HEK293 (cell line): ENCODE measurements around the gene C13orf46.

Source experiments
- CTCF ChIA-PET: fragments of 350-600 bp; formaldehyde crosslinking; extraction: SDS; loops from one replicate; lab custom pipeline; 2021; ENCODE audit warnings: antibody characterized with exemption; lab: Yijun Ruan, JAX
- POLR2A ChIA-PET: fragments of 300-600 bp; formaldehyde crosslinking; extraction: SDS; loops from one replicate; lab custom pipeline; 2020; ENCODE audit warnings: antibody characterized with exemption, inconsistent platforms; lab: Yijun Ruan, JAX
- H3K27ac ChIP-seq: fragments of 200-500 bp; sonication (Bioruptor generic); 2 replicates; pipeline ENCODE4 v1.5.1; 2014; ENCODE audit warnings: low read depth, low read length, control low read depth, inconsistent platforms; ENCODE audit errors: extremely low read depth
- H3K36me3 ChIP-seq, 2 experiments: fragments of 200-500 bp in 1 of 2; sonication (Bioruptor generic) in 1 of 2; 1 replicate in 1 of 2; 2 replicates in 1 of 2; pipeline ENCODE4 v1.5.1; 2014 to 2017; ENCODE audit warnings: inconsistent platforms in 2 of 2, low read length in 2 of 2; ENCODE audit not compliant: control insufficient read depth in 2 of 2, insufficient read depth in 1 of 2
- H3K4me1 ChIP-seq: fragments of 200-500 bp; sonication (Bioruptor generic); 2 replicates; pipeline ENCODE4 v1.5.1; 2014; ENCODE audit warnings: mild to moderate bottlenecking, low read length, inconsistent platforms; ENCODE audit not compliant: control insufficient read depth, insufficient read depth
- H3K4me3 ChIP-seq: 2 replicates; pipeline ENCODE4 v1.5.1; 2011; ENCODE audit warnings: low read depth, mild to moderate bottlenecking, control low read depth, low read length, moderate library complexity
- H3K9me3 ChIP-seq: fragments of 200-500 bp; sonication (Bioruptor generic); 2 replicates; pipeline ENCODE4 v1.5.1; 2014; ENCODE audit warnings: low read depth, low read length, inconsistent platforms; ENCODE audit not compliant: control insufficient read depth, insufficient read depth
- GLIS1 ChIP-seq: fragments of 450-650 bp; formaldehyde crosslinking; IDR thresholded peaks from 2 replicates; pipeline ENCODE4 v1.5.1; 2016; ENCODE audit warnings: missing biosample characterization, missing genetic modification characterization
- GLIS2 ChIP-seq: fragments of 450-650 bp; formaldehyde crosslinking; IDR thresholded peaks from 2 replicates; pipeline ENCODE4 v1.5.1; 2016; ENCODE audit warnings: missing biosample characterization, missing genetic modification characterization
- HOXD13 ChIP-seq: sonication (generic); formaldehyde crosslinking; IDR thresholded peaks from 2 replicates; pipeline ENCODE4 v1.8.0; 2022; ENCODE audit warnings: missing genetic modification reagents, borderline replicate concordance
- KLF10 ChIP-seq: fragments of 450-650 bp; IDR thresholded peaks from 2 replicates; pipeline ENCODE4 v1.5.1; 2018; ENCODE audit warnings: missing biosample characterization, mild to moderate bottlenecking, missing genetic modification characterization
- OSR2 ChIP-seq: fragments of 450-650 bp; formaldehyde crosslinking; IDR thresholded peaks from 2 replicates; pipeline ENCODE4 v1.5.1; 2016; ENCODE audit warnings: missing biosample characterization, missing genetic modification characterization
- SP2 ChIP-seq: fragments of 450-650 bp; formaldehyde crosslinking; IDR thresholded peaks from 2 replicates; pipeline ENCODE4 v1.5.1; 2016; ENCODE audit warnings: missing biosample characterization, missing genetic modification characterization
- WT1 ChIP-seq: fragments of 450-650 bp; formaldehyde crosslinking; IDR thresholded peaks from 2 replicates; pipeline ENCODE4 v1.5.1; 2016; ENCODE audit warnings: missing biosample characterization, missing genetic modification characterization
- ZFP41 ChIP-seq: fragments of 450-650 bp; formaldehyde crosslinking; IDR thresholded peaks from 2 replicates; pipeline ENCODE4 v1.5.1; 2016; ENCODE audit warnings: missing biosample characterization, missing genetic modification characterization, borderline replicate concordance
- ZNF114 ChIP-seq: fragments of 450-650 bp; formaldehyde crosslinking; IDR thresholded peaks from 2 replicates; pipeline ENCODE4 v1.5.0; 2017; ENCODE audit warnings: missing biosample characterization, missing genetic modification characterization
- ZNF157 ChIP-seq: fragments of 450-650 bp; formaldehyde crosslinking; IDR thresholded peaks from 2 replicates; pipeline ENCODE4 v1.5.1; 2016; ENCODE audit warnings: missing biosample characterization, missing genetic modification characterization
- ZNF169 ChIP-seq: fragments of 450-650 bp; formaldehyde crosslinking; IDR thresholded peaks from 2 replicates; pipeline ENCODE4 v1.5.1; 2016; ENCODE audit warnings: missing biosample characterization, missing genetic modification characterization
- ZNF223 ChIP-seq: fragments of 450-650 bp; formaldehyde crosslinking; IDR thresholded peaks from 2 replicates; pipeline ENCODE4 v1.5.1; 2016; ENCODE audit warnings: missing biosample characterization, missing genetic modification characterization
- ZNF274 ChIP-seq, 2 experiments: fragments of 200-500 bp in 1 of 2; fragments of 450-650 bp in 1 of 2; sonication (Bioruptor generic) in 1 of 2; formaldehyde crosslinking in 1 of 2; IDR thresholded peaks; 2 replicates each; pipeline versions ENCODE4 v1.5.1 to v1.6.1; 2014 to 2016; ENCODE audit warnings: borderline replicate concordance in 1 of 2, inconsistent platforms in 1 of 2, low read length in 1 of 2, missing biosample characterization in 1 of 2, missing genetic modification characterization in 1 of 2
- ZNF292 ChIP-seq: fragments of 450-650 bp; formaldehyde crosslinking; IDR thresholded peaks from 2 replicates; pipeline ENCODE4 v1.5.1; 2016; ENCODE audit warnings: low read depth, missing biosample characterization, missing genetic modification characterization, borderline replicate concordance
- ZNF596 ChIP-seq: fragments of 450-650 bp; IDR thresholded peaks from 2 replicates; pipeline ENCODE4 v1.5.0; 2018; ENCODE audit warnings: missing biosample characterization, mild to moderate bottlenecking, missing genetic modification characterization, moderate library complexity
- ZNF623 ChIP-seq: fragments of 450-650 bp; formaldehyde crosslinking; IDR thresholded peaks from 2 replicates; pipeline ENCODE4 v1.5.1; 2016; ENCODE audit warnings: missing biosample characterization, missing genetic modification characterization
- ZNF664 ChIP-seq: fragments of 450-650 bp; formaldehyde crosslinking; IDR thresholded peaks from 2 replicates; pipeline ENCODE4 v1.5.1; 2016; ENCODE audit warnings: missing biosample characterization, missing genetic modification characterization
- ZNF707 ChIP-seq: fragments of 450-650 bp; formaldehyde crosslinking; IDR thresholded peaks from 2 replicates; pipeline ENCODE4 v1.5.1; 2016; ENCODE audit warnings: missing biosample characterization, missing genetic modification characterization
- ZNF76 ChIP-seq: fragments of 450-650 bp; formaldehyde crosslinking; IDR thresholded peaks from 2 replicates; pipeline ENCODE4; 2016; ENCODE audit warnings: low read depth, missing biosample characterization, missing genetic modification characterization, borderline replicate concordance
- ZNF776 ChIP-seq: fragments of 450-650 bp; formaldehyde crosslinking; IDR thresholded peaks from 2 replicates; pipeline ENCODE4 v1.5.0; 2017; ENCODE audit warnings: missing biosample characterization, missing genetic modification characterization, borderline replicate concordance
- ZSCAN16 ChIP-seq: fragments of 450-650 bp; formaldehyde crosslinking; IDR thresholded peaks from 2 replicates; pipeline ENCODE4 v1.5.1; 2016; ENCODE audit warnings: missing biosample characterization, missing genetic modification characterization
- TF ChIP-seq, protein P1 (sequence below): fragments of 450-650 bp; formaldehyde crosslinking; IDR thresholded peaks from 2 replicates; pipeline ENCODE4 v1.5.1; 2017; ENCODE audit warnings: missing biosample characterization, mild to moderate bottlenecking, missing genetic modification characterization, moderate library complexity
- TF ChIP-seq, protein P2 (sequence below): fragments of 450-650 bp; formaldehyde crosslinking; IDR thresholded peaks from 2 replicates; pipeline ENCODE4 v1.5.1; 2016; ENCODE audit warnings: missing biosample characterization, missing genetic modification characterization
- TF ChIP-seq, protein P3 (sequence below): fragments of 450-650 bp; formaldehyde crosslinking; IDR thresholded peaks from 2 replicates; pipeline ENCODE4 v1.5.1; 2016; ENCODE audit warnings: missing biosample characterization, missing genetic modification characterization
- TF ChIP-seq, protein P4 (sequence below): fragments of 450-650 bp; formaldehyde crosslinking; IDR thresholded peaks from 2 replicates; pipeline ENCODE4 v1.5.1; 2016; ENCODE audit warnings: missing biosample characterization, missing genetic modification characterization

Gene C13orf46

GRCh38 chr13:113937527-113938180, 36.2 kb downstream of the C13orf46 start (continued):
- no peak for TF ChIP-seq ZFP41 (tag by site-specific recombination)

- H3K9me3 ChIP-seq, result no peaks in the 10 kb centered on the region
- no peak overlapping the region for H3K27ac ChIP-seq
- ChIA-PET CTCF (no interaction called here), POLR2A (no interaction called here)
- H3K4me1 ChIP-seq, result no peaks in the 10 kb centered on the region
- H3K36me3 ChIP-seq, result no peaks in the 10 kb centered on the region
- H3K4me3 ChIP-seq, result no peak overlapping the region
- TF ChIP-seq ZSCAN16 (tag by site-specific recombination), result no peak
- no peak for TF ChIP-seq ZNF169 (tag by site-specific recombination)
- TF ChIP-seq ZNF623 (tag by site-specific recombination), result no peak
- TF ChIP-seq HOXD13, result no peak
- TF ChIP-seq, protein P1, sequence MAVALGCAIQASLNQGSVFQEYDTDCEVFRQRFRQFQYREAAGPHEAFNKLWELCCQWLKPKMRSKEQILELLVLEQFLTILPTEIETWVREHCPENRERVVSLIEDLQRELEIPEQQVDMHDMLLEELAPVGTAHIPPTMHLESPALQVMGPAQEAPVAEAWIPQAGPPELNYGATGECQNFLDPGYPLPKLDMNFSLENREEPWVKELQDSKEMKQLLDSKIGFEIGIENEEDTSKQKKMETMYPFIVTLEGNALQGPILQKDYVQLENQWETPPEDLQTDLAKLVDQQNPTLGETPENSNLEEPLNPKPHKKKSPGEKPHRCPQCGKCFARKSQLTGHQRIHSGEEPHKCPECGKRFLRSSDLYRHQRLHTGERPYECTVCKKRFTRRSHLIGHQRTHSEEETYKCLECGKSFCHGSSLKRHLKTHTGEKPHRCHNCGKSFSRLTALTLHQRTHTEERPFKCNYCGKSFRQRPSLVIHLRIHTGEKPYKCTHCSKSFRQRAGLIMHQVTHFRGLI (tag by site-specific recombination), result no peak
- no peak for TF ChIP-seq ZNF76 (tag by site-specific recombination)
- TF ChIP-seq ZNF223, result no peak
- no peak for TF ChIP-seq GLIS2 (tag by site-specific recombination)
- TF ChIP-seq GLIS1 (tag by site-specific recombination), result no peak
- TF ChIP-seq, protein P2, sequence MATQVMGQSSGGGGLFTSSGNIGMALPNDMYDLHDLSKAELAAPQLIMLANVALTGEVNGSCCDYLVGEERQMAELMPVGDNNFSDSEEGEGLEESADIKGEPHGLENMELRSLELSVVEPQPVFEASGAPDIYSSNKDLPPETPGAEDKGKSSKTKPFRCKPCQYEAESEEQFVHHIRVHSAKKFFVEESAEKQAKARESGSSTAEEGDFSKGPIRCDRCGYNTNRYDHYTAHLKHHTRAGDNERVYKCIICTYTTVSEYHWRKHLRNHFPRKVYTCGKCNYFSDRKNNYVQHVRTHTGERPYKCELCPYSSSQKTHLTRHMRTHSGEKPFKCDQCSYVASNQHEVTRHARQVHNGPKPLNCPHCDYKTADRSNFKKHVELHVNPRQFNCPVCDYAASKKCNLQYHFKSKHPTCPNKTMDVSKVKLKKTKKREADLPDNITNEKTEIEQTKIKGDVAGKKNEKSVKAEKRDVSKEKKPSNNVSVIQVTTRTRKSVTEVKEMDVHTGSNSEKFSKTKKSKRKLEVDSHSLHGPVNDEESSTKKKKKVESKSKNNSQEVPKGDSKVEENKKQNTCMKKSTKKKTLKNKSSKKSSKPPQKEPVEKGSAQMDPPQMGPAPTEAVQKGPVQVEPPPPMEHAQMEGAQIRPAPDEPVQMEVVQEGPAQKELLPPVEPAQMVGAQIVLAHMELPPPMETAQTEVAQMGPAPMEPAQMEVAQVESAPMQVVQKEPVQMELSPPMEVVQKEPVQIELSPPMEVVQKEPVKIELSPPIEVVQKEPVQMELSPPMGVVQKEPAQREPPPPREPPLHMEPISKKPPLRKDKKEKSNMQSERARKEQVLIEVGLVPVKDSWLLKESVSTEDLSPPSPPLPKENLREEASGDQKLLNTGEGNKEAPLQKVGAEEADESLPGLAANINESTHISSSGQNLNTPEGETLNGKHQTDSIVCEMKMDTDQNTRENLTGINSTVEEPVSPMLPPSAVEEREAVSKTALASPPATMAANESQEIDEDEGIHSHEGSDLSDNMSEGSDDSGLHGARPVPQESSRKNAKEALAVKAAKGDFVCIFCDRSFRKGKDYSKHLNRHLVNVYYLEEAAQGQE (tag by site-specific recombination), result no peak
- TF ChIP-seq ZNF664 (tag by site-specific recombination), result no peak
- TF ChIP-seq ZNF707 (tag by site-specific recombination), result no peak
- TF ChIP-seq ZNF292 (tag by site-specific recombination), result no peak
- no peak for TF ChIP-seq ZNF274 (IDR thresholded peaks at IDR 0.05; ENCODE audit: low read length)
- no peak for TF ChIP-seq ZNF274 (tag by site-specific recombination; IDR thresholded peaks at IDR 0.05; ENCODE audit: borderline replicate concordance)
These were observed 36.8 kb downstream of the C13orf46 start for GRCh38 chr13:113937073-113937472.

GRCh38 chr13:113936166-113936965, 37.5 kb downstream of the C13orf46 start:
- H3K36me3 ChIP-seq, result no peaks in the 10 kb centered on the region
- H3K9me3 ChIP-seq, result no peaks in the 10 kb centered on the region
- no peak overlapping the region for H3K27ac ChIP-seq
- H3K4me3 ChIP-seq, result no peak overlapping the region
- ChIA-PET CTCF (no interaction called here), POLR2A (no interaction called here)
- H3K4me1 ChIP-seq, result no peaks in the 10 kb centered on the region
- TF ChIP-seq, protein P3, sequence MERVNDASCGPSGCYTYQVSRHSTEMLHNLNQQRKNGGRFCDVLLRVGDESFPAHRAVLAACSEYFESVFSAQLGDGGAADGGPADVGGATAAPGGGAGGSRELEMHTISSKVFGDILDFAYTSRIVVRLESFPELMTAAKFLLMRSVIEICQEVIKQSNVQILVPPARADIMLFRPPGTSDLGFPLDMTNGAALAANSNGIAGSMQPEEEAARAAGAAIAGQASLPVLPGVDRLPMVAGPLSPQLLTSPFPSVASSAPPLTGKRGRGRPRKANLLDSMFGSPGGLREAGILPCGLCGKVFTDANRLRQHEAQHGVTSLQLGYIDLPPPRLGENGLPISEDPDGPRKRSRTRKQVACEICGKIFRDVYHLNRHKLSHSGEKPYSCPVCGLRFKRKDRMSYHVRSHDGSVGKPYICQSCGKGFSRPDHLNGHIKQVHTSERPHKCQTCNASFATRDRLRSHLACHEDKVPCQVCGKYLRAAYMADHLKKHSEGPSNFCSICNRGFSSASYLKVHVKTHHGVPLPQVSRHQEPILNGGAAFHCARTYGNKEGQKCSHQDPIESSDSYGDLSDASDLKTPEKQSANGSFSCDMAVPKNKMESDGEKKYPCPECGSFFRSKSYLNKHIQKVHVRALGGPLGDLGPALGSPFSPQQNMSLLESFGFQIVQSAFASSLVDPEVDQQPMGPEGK (tag by site-specific recombination), result no peak
- TF ChIP-seq, protein P4, sequence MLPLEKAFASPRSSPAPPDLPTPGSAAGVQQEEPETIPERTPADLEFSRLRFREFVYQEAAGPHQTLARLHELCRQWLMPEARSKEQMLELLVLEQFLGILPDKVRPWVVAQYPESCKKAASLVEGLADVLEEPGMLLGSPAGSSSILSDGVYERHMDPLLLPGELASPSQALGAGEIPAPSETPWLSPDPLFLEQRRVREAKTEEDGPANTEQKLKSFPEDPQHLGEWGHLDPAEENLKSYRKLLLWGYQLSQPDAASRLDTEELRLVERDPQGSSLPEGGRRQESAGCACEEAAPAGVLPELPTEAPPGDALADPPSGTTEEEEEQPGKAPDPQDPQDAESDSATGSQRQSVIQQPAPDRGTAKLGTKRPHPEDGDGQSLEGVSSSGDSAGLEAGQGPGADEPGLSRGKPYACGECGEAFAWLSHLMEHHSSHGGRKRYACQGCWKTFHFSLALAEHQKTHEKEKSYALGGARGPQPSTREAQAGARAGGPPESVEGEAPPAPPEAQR (tag by site-specific recombination), result no peak
- TF ChIP-seq KLF10 (tag by site-specific recombination) (no peak), OSR2 (tag by site-specific recombination) (no peak), ZNF114 (tag by site-specific recombination) (no peak), ZNF596 (tag by site-specific recombination) (no peak), ZNF776 (tag by site-specific recombination) (no peak), ZNF157 (tag by site-specific recombination) (no peak), WT1 (tag by site-specific recombination) (no peak), SP2 (no peak)
